Cardiac septum (tissue), 1 donor: Measurements from ENCODE around the gene FAM13A. TPM values are rescaled to one million over a fixed set of nuclear protein-coding genes. Genes with fewer than 3 reads are reported as not detected.
A peak's percentile ranks its signal among the peaks of the same experiment; 100 is the strongest.

ENCODE experiments used
- DNase-seq: peaks from one replicate; pipeline ENCODE4 v3.0.0-alpha.2; 2020; ENCODE audit warnings: low spot score
- intact Hi-C: fragments of 100-400 bp; cut with DNase I; formaldehyde crosslinking; loops from one replicate; pipeline ENCODE4 v1.14.0; 2022
- total RNA-seq: library from RNA; stranded (reverse); fragmentation: NEBNext Ultra II Directional; extraction: Animal tissue kit (Norgen Biotek cat#: 25700); gene quantifications from one replicate; pipeline ENCODE4 v1.2.1, GENCODE V29; 2021
- donor health status: DM: no; HTN: no; CAD: no.

Gene FAM13A
- total RNA-seq, 1 donor from 2014 or later = 6.6 TPM

DNA sequence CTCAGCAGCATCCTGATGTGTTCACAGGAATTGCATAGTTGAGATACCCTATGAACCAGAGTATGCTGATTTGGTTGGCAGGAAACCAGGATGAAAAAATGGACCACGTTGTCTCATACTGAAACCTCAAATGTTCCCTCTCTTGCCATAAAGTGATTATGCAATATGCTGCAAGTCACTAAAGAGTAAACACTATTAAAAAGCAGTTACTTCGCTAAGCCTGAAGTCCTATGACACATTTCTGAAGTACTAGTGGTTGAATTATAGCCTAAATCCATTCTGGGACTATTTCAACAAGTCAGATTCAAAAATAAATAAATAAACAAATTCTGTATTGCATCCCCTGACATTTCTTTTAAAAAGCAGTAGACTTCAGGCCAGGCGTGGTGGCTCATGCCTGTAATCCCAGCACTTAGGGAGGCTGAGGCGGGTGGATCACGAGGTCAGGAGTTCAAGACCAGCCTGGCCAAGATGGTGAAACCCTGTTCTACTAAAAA lies 253.3 kb downstream of the FAM13A start:
- intact Hi-C loops = loop anchor here (5.0 kb wide), 1 partner anchor 96 kb away; no protein-coding TSS in a partner anchor
- no peak for DNase-seq

DNA sequence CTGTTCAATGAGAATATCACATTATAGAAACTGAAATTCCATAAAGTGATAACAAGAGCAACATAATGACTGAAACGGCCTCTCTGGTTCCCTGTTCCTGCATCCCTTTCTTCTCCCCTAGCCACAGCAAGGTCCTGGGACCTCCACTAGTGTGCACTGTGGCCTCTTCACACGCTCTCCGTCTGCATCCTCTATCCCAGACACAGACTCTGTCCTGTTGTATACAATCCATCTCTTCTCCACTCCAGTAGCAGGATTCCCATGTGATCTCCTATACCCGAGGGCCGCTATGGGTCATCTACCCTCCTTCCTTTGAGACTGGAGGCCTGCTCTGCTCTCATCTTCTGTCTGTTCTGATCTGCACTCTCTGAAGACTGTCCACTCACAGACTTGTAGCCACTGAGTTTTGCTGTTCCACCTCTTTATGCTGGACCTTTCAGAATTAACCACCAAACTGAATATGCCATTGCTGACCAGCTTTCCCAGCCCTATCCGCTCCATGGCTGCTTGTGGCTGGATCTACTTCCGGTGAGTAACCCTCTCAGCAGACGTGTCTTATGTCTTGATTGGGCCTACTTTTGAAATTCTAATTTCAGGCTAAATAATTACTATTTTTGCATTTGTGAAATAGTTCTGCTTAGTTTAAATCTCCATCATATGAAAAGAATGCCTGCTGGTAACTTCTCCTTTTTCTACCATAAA lies 254.2 kb downstream of the FAM13A start:
- no peak for DNase-seq
- intact Hi-C loops = loop anchor here (5.0 kb wide), 1 partner anchor 95 kb away; no protein-coding TSS in a partner anchor

DNA sequence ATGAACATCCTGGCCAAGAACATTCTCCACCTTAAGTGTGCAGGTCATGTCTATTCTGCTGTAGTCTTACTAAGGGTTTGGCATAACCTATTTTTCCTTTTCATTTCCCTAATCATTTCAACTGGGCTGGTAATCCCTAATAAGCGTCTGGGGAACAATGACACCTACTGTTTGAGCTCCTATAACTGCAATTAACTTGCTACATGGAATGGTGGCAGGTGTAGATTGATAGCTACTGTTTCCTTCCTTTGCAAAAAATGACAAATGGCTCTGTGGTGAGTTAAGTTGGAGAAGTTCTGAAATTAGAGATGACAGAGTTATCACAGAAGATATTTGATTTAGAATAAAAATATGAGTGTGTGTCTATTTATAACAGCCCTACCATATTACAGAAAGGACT lies 254.8 kb downstream of the FAM13A start:
- intact Hi-C loops = loop anchor here (5.0 kb wide), 1 partner anchor 95 kb away; no protein-coding TSS in a partner anchor
- no peak for DNase-seq

DNA sequence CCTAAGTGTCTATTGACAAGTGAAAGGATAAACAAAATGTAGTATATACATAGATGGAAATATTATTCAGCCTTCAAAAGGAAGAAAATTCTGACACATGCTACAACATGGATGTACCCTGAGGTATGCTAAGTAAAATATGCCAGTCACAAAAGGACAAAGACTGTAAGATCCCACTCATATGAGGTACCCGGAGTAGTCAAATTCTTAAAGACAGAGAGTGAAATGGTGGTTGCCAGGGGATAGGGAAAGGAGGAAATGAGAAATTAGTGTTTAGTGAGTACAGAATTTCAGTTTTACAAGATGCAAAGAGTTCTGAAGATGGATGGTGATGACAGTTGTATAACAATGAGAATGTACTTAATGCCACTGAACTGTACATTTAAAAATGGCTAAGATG lies 257.1 kb downstream of the FAM13A start:
- no peak for DNase-seq
- intact Hi-C loops = loop anchor here (5.0 kb wide), 1 partner anchor 93 kb away; no protein-coding TSS in a partner anchor

DNA sequence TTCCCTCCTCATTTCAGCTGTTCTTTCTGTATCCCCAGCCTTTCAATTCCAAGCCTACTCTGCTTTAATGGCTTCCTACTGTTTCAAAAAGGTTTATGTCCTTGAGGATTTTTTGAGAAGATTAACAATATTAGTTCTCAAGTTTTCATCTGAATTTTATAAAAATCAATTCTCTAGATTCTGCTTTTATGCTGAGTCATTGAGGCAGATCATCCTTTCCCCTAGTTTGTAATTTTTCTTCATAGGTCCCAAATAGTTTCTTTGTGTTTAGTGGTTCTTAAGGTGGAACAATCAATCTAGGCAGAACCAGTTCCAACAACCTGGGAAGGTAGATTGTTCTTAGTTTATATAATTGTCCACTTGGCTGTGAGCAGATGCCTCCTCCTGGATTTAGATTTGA lies 259.3 kb downstream of the FAM13A start:
- DNase-seq = no peak
- intact Hi-C loops = no loop called here

DNA sequence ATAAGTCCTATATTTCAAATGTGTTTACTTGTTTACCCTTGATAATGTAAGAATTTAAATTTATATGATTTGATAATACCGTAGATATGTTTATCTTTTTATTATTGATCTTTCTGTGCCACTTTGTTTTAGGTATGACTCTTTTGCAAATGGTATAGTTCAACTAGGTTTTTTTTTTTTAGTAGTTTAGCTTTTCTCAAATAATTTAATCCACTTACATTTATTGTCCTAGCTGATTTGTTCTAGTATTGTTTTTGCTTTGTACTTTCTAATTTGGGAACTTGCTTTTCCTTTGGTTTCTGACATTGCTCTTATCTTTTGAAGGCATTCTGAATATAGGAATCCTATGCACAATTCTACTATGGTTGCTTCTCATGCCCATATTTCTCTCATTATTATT lies 260.4 kb downstream of the FAM13A start:
- no peak for DNase-seq
- intact Hi-C loops = no loop called here

DNA sequence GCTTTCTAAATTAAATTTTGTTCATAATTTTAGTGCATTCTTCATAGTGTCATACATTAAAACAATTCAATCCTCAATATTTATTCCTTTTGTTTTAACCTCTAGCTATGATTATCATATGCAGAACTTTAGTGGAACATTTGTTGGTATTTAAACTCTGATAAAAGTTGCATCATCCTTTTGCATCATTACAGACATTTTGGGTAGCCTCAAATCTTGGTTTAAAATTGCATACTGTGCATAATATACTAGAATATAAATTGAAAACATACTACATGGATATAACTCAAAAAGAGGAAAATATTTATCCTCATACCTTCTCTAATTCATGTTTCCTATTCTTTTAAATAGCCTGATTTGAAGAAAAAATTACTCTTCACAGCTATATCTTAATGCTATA lies 262.0 kb downstream of the FAM13A start:
- no peak for DNase-seq
- intact Hi-C loops = no loop called here

DNA sequence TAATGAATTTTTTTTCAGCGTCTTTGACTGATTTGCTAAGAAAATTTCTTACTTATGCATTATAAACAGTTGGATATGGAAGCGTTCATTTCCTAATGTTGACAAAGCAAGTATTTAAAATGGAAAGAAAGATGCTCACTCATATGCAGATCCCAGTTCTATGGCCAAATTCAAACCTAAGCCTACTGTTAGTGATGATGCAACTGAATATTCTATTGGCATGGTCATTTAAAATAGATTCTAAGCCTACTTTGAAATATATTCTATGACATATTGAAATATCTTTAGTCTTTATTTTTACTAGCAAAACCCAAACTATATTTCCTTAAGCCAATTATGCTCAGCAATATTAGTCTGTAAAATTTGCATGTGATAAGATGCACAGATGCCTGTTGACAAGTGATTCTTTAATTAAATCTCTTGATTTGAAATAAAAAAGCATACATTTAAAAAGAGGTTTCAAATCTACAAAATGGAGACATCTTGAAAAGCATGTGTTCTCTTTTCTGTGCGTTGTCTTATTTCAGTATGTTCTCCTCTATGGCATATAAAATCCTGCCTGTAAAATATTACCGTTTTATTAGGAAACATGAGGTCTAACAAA lies 262.8 kb downstream of the FAM13A start:
- intact Hi-C loops = no loop called here
- DNase-seq = no peak

DNA sequence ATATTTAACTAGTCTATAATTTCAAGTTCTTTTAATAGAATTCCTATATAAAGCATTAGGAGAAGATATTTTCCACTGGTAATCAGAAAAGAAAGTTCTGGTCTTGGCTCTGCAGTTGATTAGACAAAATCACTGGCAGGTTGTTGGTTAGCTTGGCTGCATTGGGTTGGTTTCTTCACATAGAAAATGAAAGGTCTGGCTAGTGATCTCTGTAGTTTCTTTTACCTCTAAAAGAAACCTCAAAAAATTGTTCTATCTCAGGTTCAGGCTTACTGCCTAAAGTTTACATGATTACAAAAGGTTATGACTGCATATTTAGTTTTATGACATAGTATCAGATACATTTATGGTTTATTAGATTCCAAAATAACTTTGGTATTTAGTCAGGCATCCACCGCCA lies 263.5 kb downstream of the FAM13A start:
- intact Hi-C loops = no loop called here
- no peak for DNase-seq

DNA sequence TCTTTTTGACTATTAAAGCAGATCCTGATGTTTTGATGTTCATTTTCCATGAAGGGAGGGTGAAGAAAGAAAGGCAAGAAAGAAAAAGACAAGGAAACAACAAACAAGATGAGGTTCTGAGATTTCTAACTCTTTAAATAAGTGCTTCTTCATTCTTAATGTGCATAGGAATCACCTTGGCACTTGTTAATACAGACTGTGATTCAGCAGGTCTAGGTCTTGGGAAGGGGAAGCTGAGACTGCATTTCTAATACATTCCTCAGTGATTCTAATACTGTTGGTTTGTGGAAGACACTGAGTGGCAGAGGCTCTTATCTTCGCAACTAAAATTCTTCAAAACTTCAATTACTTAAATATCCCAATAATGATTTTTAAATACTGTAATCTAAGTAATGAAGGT lies 264.2 kb downstream of the FAM13A start:
- intact Hi-C loops = no loop called here
- DNase-seq = no peak

DNA sequence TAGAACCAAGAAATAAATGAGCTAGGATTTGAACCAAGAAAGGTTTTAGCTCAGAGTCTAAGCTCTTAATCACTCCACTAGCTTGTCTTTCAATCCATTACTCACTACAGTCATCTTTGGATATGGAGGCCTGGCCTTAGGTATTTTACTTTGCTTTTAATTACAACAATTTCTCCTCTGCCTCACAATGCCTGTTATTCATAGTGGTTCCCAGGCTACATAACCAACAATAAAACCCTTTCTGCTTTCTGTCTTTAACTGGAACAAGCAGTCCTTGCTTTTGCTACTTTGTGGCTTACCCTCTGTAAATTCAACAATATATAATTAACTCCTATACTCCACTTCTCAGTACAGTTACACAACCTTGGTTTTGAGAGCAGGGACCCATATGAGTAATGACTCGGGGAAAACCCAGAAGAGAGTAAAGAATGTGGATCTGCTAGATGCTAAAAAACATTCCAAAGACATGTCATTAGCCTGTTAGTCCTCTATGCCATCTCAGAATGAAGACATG lies 264.7 kb downstream of the FAM13A start:
- intact Hi-C loops = no loop called here
- DNase-seq = no peak

DNA sequence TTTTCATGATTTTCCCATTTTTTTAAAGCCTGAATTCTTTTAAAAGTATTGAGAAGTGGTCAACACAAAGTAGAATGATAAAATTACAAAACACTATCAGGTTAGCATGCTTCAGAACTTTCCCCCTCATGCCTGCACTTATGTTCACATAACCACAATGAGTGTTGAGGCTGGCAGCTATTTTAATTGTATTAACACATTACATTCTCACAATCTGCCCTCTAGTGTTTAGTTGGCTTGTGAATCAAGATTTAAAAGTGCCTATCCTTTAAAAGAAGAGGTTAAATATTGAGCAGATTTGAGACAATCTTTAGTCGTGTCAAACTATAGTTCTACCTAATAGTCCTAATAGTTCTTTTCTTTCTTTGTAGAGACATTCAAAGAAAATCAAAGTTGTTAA lies 265.7 kb downstream of the FAM13A start:
- no peak for DNase-seq

DNA sequence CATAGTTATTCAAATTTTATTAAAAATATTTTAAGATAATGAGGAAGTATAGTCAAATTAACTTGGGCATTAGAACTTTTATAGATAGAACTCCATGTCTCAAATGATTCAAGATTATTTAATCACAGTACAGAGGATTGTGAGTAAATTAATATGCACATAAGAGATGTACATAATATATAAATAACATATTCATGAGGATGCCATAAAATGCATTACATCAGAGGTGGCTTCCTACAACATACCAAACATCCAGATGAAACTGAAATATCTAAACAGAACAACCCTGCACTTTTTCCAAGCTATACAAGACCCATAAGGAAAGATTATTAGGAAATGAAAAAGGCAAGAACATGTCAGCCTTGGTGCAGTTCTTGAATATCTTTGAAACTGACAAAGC lies 268.1 kb downstream of the FAM13A start:
- intact Hi-C loops = no loop called here
- no peak for DNase-seq

More for the DNA sequence above, 265.7 kb downstream of the FAM13A start:
- intact Hi-C loops = no loop called here

DNA sequence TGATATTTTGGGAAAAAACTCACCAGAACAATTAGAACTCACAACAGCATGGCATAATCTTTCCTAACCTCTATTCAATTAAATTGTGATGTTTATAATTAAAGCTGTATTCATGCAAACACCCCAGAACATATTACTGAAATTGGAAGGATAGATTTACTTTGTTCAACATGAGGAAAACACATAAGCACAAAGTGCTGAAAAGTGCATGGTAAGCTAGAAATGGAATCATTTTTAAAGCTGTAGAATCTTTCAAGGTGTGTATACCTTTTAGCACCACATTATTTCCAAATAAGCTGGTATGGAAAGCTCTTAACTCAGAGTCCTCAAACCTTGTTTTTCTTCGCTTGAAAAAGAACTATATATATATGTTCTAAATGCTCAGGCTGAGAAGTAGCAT lies 268.6 kb downstream of the FAM13A start:
- no peak for DNase-seq
- intact Hi-C loops = no loop called here

DNA sequence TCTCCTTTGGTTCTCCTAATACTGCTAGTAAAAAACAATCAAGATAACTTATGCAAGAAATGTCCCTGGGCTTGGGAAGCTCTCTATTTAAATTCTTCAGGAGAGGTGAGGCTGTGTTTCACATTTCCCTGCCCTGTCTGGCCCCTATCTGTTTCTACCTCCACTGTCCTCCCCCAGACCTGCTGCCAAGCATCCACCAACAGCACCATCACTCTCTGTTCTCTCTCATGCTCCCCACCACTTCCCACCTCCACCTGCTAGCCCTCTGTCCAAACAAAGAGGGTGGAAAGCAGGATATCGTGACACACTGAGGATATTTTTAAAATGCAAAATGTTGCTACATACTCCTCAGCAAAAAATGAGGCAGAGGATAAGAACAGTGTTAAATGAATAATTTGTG lies 271.0 kb downstream of the FAM13A start:
- intact Hi-C loops = no loop called here
- no peak for DNase-seq

DNA sequence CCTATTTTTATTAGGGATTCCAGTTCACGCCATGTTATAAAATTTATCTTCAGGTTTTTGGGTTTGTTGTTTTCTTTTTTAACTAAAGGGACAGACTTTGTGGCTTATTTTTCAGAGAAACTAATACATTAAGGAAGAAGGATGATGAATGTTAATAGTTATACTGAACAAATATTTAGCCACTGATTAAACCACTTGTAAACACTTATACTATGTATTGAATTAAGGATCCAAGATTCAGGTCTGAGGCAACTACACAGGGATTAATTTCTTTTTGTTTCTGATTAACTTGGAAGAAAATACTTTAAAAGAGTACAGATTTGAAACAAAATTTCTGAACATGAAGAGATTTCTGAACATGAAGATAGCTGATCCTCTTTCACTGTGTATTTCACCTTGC lies 276.6 kb downstream of the FAM13A start:
- DNase-seq = no peak
- intact Hi-C loops = no loop called here

DNA sequence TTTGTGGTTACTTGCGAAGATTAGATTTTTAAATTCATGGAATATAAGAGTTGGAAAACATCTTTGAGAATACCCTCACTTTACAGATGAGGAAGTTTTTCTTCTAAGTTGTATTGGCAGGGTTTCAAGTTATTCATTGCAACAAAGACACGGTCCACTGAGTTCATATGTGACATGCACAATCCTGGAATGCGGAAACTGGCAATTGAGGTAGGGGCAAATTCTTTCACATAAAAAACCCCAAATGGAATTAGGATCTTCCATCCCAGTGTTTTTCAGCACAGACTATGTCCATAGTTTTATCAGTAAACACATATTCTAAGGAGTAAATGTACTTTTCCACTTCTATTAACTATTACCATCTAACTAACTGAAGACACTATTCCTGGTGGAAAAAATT lies 277.6 kb downstream of the FAM13A start:
- intact Hi-C loops = no loop called here
- no peak for DNase-seq

DNA sequence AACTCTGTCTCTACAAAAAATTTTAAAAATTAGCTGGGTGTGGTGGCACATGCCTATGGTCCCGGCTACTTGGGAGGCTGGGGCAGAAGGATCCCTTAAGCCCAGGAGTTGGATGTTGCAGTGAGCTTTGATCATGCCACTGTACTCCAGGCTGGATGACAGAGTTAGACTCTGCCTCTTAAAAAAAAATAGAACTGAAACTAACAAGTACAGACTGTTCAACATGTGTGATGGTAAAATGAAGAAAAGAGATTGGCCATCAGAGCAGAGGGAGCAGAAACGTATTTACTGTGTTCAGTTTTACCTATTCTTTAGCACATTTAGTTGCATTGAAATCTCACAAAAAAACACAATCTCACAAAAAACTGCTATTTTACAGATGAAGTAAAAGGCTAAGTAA lies 281.5 kb downstream of the FAM13A start:
- intact Hi-C loops = no loop called here
- DNase-seq = no peak

DNA sequence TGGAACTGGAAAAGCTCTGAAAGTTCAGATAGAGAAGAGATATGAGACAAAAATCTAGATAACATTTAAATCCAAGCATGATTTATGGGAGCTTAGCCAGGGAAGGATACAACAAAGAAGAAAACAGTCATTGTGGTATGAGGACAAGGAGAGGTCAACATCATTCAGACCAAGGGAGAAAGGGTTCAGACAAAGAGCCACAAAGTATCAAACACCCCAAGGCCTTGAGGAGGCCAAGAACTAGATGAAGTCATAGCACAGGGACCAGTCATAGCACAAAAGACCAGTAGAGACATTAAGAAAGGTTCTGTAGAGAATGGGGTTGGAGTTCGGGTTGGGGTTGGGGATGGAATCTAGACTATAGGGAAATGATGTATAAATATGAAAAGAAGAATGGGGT lies 282.0 kb downstream of the FAM13A start:
- DNase-seq = no peak
- intact Hi-C loops = no loop called here

DNA sequence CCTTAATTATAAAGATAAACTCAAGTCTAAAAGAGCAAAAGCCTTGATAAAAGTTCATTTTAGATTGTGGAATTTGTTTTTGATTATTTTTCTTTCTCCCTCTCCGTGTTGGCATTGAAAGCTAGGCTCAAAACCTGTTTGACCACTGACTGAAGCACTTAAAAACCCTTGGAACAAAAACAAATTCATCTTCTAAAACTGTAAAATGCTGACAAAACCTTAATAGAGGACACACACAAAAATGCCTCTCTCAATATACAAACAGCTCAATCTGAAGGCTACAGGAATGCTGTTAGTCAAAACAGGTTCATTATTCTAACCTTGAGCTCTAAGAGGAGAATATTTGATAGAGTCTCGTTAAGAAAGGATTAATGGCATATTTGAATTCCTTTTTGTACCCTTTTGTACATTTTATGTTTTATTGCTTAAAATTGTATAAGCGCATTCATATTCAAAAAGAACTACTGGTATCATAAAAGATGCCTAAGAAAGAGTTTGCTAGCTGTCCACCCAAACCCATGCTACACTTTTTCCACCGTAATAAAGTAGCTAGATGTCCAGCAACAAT lies 285.0 kb downstream of the FAM13A start:
- no peak for DNase-seq
- intact Hi-C loops = no loop called here

DNA sequence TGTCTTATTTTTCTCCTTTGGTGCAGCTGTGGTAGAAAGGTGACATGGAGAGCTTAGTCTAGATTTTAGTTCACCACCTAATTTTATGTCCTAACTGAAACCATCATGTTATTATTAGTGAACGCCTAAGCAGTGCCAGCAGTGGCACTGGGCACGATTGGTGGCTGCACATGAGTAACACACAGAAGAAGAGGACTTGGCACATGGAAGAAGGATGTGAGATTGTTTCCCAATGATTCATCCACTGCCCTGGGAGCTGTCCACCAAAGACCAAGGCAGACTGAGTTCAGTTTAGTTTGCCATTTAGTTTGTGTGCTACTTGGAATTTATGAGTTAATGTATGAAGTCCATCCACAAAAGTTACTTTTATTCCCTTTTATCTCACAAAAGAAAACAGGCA lies 291.3 kb downstream of the FAM13A start:
- intact Hi-C loops = no loop called here
- DNase-seq = peak; percentile 76
